Ovary (tissue), 3 donors: ENCODE results near the gene PSD2.

Experiments
- POLR2A ChIP-seq: fragments of 450-650 bp; IDR thresholded peaks from one replicate; pipeline ENCODE4 v1.6.1; 2017; ENCODE audit warnings: antibody characterized with exemption, mild to moderate bottlenecking, moderate library complexity
- TF ChIP-seq, protein P1 (sequence below), 3 donors: fragments of 450-650 bp in 2 of 3; fragments of 200-600 bp in 1 of 3; IDR thresholded peaks; one replicate each; pipeline versions ENCODE4 v1.5.1 to v1.8.0; 2016 to 2022; ENCODE audit warnings: antibody characterized with exemption in 3 of 3, mild to moderate bottlenecking in 1 of 3
- donor health status: DM: no; HTN: no; CAD: no.

DNA sequence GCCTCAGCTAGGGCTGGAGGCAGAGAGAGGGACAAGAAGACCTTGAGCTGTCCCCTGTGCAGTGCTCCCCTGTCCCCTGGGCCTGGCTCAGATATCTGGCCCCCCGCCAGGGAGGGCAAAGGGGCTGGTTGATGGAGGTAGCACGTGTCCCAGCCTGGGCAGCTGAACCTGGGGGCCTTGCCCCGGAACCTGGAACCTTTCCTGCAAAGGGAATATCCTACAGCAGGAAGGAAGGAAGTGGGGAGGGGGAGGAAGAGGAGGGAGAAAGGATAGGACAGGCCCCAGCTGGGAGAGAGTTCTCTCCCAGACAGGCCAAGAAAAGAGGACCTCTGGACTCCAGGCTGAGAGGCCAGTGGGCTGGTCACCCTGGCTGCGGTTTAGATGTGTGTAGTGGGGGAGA, 27.6 kb upstream of the PSD2 start:
- TF ChIP-seq, protein P1, sequence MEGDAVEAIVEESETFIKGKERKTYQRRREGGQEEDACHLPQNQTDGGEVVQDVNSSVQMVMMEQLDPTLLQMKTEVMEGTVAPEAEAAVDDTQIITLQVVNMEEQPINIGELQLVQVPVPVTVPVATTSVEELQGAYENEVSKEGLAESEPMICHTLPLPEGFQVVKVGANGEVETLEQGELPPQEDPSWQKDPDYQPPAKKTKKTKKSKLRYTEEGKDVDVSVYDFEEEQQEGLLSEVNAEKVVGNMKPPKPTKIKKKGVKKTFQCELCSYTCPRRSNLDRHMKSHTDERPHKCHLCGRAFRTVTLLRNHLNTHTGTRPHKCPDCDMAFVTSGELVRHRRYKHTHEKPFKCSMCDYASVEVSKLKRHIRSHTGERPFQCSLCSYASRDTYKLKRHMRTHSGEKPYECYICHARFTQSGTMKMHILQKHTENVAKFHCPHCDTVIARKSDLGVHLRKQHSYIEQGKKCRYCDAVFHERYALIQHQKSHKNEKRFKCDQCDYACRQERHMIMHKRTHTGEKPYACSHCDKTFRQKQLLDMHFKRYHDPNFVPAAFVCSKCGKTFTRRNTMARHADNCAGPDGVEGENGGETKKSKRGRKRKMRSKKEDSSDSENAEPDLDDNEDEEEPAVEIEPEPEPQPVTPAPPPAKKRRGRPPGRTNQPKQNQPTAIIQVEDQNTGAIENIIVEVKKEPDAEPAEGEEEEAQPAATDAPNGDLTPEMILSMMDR (IDR thresholded peaks at IDR 0.05): no peak
- no peak for TF ChIP-seq POLR2A
